ENCODE results near the gene TAF11L14. TPM values are rescaled to one million over a fixed set of nuclear protein-coding genes. Genes with fewer than 3 reads are reported as not detected.

The TAF11L14 gene
- total RNA-seq, 1 donor from 2014 or later = not detected

GRCh38 chr5:17679597-17680203, 45.4 kb downstream of the TAF11L14 start:
- DNase-seq (ENCODE audit: low read depth) = peak; percentile 82
- no peak for TF ChIP-seq CTCF (IDR thresholded peaks at IDR 0.05; ENCODE audit: insufficient read depth, low read length, severe bottlenecking)

GRCh38 chr5:17680737-17681136, 46.5 kb downstream of the TAF11L14 start:
- DNase-seq (ENCODE audit: low read depth) = no peak
- Histone ChIP-seq H3K36me3 (ENCODE audit: control insufficient read depth, insufficient read depth, low read length) (no peaks in the 10 kb centered on the region), H3K27me3 (ENCODE audit: control insufficient read depth, insufficient read depth, low read length) (no peaks in the 10 kb centered on the region), H3K4me3 (ENCODE audit: low read depth, low read length) (no peak overlapping the region)
- TF ChIP-seq CTCF (IDR thresholded peaks at IDR 0.05; ENCODE audit: insufficient read depth, low read length, severe bottlenecking) = no peak
- no peak for FAIRE-seq

More at GRCh38 chr5:17679597-17680203, 45.4 kb downstream of the TAF11L14 start:
- no peak overlapping the region for H3K4me3 ChIP-seq (ENCODE audit: low read depth, low read length)
- H3K27me3 ChIP-seq (ENCODE audit: control insufficient read depth, insufficient read depth, low read length) = no peaks in the 10 kb centered on the region
- FAIRE-seq = no peak
- H3K36me3 ChIP-seq (ENCODE audit: control insufficient read depth, insufficient read depth, low read length) = no peaks in the 10 kb centered on the region

Other genes starting within 250 kb of the TAF11L14 start
- not detected in 2 replicates for gene TAF11L2, start 136.2 kb upstream of the TAF11L14 start, total RNA-seq
- gene TAF11L3, start 116.1 kb upstream of the TAF11L14 start, total RNA-seq = not detected in 2 replicates
- gene TAF11L4, start 112.7 kb upstream of the TAF11L14 start, total RNA-seq = not detected in 2 replicates
- gene TAF11L5, start 109.2 kb upstream of the TAF11L14 start, total RNA-seq = not detected in 2 replicates
- not detected in 2 replicates for gene TAF11L6, start 105.8 kb upstream of the TAF11L14 start, total RNA-seq
- not detected in 2 replicates for gene TAF11L7, start 48.7 kb upstream of the TAF11L14 start, total RNA-seq
- gene TAF11L8, start 43.5 kb upstream of the TAF11L14 start, total RNA-seq = not detected in 2 replicates
- not detected in 2 replicates for gene TAF11L9, start 40.1 kb upstream of the TAF11L14 start, total RNA-seq
- gene TAF11L10, start 36.6 kb upstream of the TAF11L14 start, total RNA-seq = not detected in 2 replicates
- gene TAF11L11, start 30.3 kb upstream of the TAF11L14 start, total RNA-seq = not detected in 2 replicates
- gene TAF11L12, start 24.1 kb upstream of the TAF11L14 start, total RNA-seq = 0.26 TPM in 1 of 2 replicates, not detected in the other
- not detected in 2 replicates for gene TAF11L13, start 2.4 kb upstream of the TAF11L14 start, total RNA-seq